ENCODE results near the gene DSCAML1.

Gene DSCAML1

GRCh38 chr11:117604336-117604995 is 192.6 kb downstream of the DSCAML1 start:
- no peak overlapping the region for H3K4me3 ChIP-seq (ENCODE audit: low read depth, low read length)
- DNase-seq (ENCODE audit: low read depth): peak; percentile 34
- no peak for TF ChIP-seq CTCF (conservative IDR thresholded peaks at IDR 0.05; ENCODE audit: low read depth, low read length)

GRCh38 chr11:117603932-117604331 is 193.1 kb downstream of the DSCAML1 start:
- TF ChIP-seq CTCF (conservative IDR thresholded peaks at IDR 0.05; ENCODE audit: low read depth, low read length): no peak
- no peak overlapping the region for H3K4me3 ChIP-seq (ENCODE audit: low read depth, low read length)
- DNase-seq (ENCODE audit: low read depth): no peak

GRCh38 chr11:117601006-117601708 is 195.9 kb downstream of the DSCAML1 start:
- no peak overlapping the region for H3K4me3 ChIP-seq (ENCODE audit: low read depth, low read length)
- DNase-seq (ENCODE audit: low read depth): no peak
- no peak for TF ChIP-seq CTCF (conservative IDR thresholded peaks at IDR 0.05; ENCODE audit: low read depth, low read length)

- no peak for TF ChIP-seq CTCF (conservative IDR thresholded peaks at IDR 0.05; ENCODE audit: low read depth, low read length)
- DNase-seq (ENCODE audit: low read depth): no peak
- H3K4me3 ChIP-seq (ENCODE audit: low read depth, low read length): no peak overlapping the region
Observed at GRCh38 chr11:117600234-117600783, 196.7 kb downstream of the DSCAML1 start.

GRCh38 chr11:117597071-117597470 is 199.9 kb downstream of the DSCAML1 start:
- no peak overlapping the region for H3K4me3 ChIP-seq (ENCODE audit: low read depth, low read length)
- TF ChIP-seq CTCF (conservative IDR thresholded peaks at IDR 0.05; ENCODE audit: low read depth, low read length): no peak
- DNase-seq (ENCODE audit: low read depth): peak; percentile 50

GRCh38 chr11:117595440-117595839 is 201.6 kb downstream of the DSCAML1 start:
- no peak overlapping the region for H3K4me3 ChIP-seq (ENCODE audit: low read depth, low read length)
- TF ChIP-seq CTCF (conservative IDR thresholded peaks at IDR 0.05; ENCODE audit: low read depth, low read length): no peak
- no peak for DNase-seq (ENCODE audit: low read depth)

All from choroid plexus epithelial cell (primary cell).